Uterus (tissue), 4 donors: ENCODE results near the gene NUP188. TPM values are rescaled to one million over a fixed set of nuclear protein-coding genes. Genes with fewer than 3 reads are reported as not detected.

Experiments
- DNase-seq, 2 donors: peaks; one replicate each; pipeline ENCODE4 v3.0.0-alpha.2; 2019 to 2020
- H3K27ac ChIP-seq, 2 donors: fragments of 200-600 bp; sonication (generic); 1 replicate in 1 of 2; 2 replicates in 1 of 2; pipeline ENCODE4 v1.5.1; 2016 to 2018
- H3K27me3 ChIP-seq, 2 donors: fragments of 200-600 bp; sonication (generic); one replicate each; pipeline ENCODE4 v1.5.1; 2018 to 2019; ENCODE audit warnings: control low read depth in 1 of 2
- H3K36me3 ChIP-seq, 2 donors: fragments of 200-600 bp; sonication (generic); one replicate each; pipeline ENCODE4 v1.5.1; 2019; ENCODE audit warnings: control low read depth in 1 of 2
- H3K4me1 ChIP-seq, 2 donors: fragments of 200-600 bp; sonication (generic); one replicate each; pipeline ENCODE4 v1.5.1; 2018 to 2019; ENCODE audit warnings: control low read depth in 1 of 2
- H3K4me3 ChIP-seq, 2 donors: fragments of 200-600 bp; sonication (generic); 1 replicate in 1 of 2; 2 replicates in 1 of 2; pipeline ENCODE4 v1.5.1; 2018 to 2019; ENCODE audit warnings: mild to moderate bottlenecking in 1 of 2
- H3K9me3 ChIP-seq, 2 donors: fragments of 200-600 bp; sonication (generic); one replicate each; pipeline ENCODE4 v1.5.1; 2019; ENCODE audit warnings: control low read depth in 1 of 2
- POLR2A ChIP-seq, 2 donors: fragments of 450-650 bp; IDR thresholded peaks; one replicate each; pipeline ENCODE4 v1.6.1; 2016; ENCODE audit warnings: antibody characterized with exemption in 2 of 2, mild to moderate bottlenecking in 1 of 2, moderate library complexity in 1 of 2
- intact Hi-C: fragments of 100-400 bp; cut with DNase I; formaldehyde crosslinking; loops from one replicate; pipeline ENCODE4 v1.15.1; 2023; ENCODE audit warnings: low total_unique reads
- total RNA-seq, 4 donors: library from RNA; depleted of rRNA in 3 of 4; stranded (reverse); fragments of >200 nt in 3 of 4; gene quantifications; one replicate each; pipeline versions ENCODE4 v1.1.0 to v1.2.4, GENCODE V29; 2014 to 2023
- TF ChIP-seq, protein P1 (sequence below), 4 experiments: fragments of 200-600 bp in 2 of 4; fragments of 450-650 bp in 2 of 4; sonication (generic) in 2 of 4; IDR thresholded peaks; one replicate each; pipeline ENCODE4 v1.5.1; 2016 to 2019; ENCODE audit warnings: antibody characterized with exemption in 4 of 4, mild to moderate bottlenecking in 2 of 4, moderate library complexity in 1 of 4
- donor health status: DM: yes; HTN: yes; CAD: no.

Gene NUP188
- total RNA-seq, 4 donors from 2014 or later, result 21.5 to 75.4 (median 36.9) TPM

DNA sequence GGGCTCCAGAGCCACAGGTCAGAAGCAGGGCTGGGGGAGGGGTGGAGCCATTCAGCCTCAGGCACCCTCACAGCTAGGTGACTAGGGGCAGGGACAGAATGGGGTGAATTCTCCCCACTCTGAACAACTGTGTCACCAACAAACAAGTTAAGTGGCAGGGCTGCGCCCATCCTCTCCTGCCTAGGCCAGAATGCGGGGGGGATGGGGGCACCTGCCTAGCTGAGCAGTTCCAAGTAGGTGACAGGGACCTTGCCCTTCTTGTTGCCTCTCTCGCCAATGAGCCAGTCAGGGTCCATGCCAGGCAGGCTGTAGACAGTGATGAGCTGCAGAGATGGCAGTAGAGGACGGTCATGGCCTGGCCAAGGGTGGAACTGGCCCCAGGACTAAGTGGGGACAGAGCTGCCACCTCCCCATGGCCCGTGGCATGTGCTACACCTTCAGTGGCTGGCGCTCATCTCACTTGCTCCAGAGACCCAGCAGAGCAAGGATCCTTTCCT lies 61.0 kb downstream of the NUP188 start:
- H3K4me1 ChIP-seq, result no peaks in the 10 kb centered on the region
- no peaks in the 10 kb centered on the region for H3K9me3 ChIP-seq
- no peaks in the 10 kb centered on the region for H3K36me3 ChIP-seq
- no peak overlapping the region for H3K4me3 ChIP-seq
- no peak overlapping the region for H3K27ac ChIP-seq
- TF ChIP-seq POLR2A (IDR thresholded peaks at IDR 0.05), result no peak
- TF ChIP-seq, protein P1, sequence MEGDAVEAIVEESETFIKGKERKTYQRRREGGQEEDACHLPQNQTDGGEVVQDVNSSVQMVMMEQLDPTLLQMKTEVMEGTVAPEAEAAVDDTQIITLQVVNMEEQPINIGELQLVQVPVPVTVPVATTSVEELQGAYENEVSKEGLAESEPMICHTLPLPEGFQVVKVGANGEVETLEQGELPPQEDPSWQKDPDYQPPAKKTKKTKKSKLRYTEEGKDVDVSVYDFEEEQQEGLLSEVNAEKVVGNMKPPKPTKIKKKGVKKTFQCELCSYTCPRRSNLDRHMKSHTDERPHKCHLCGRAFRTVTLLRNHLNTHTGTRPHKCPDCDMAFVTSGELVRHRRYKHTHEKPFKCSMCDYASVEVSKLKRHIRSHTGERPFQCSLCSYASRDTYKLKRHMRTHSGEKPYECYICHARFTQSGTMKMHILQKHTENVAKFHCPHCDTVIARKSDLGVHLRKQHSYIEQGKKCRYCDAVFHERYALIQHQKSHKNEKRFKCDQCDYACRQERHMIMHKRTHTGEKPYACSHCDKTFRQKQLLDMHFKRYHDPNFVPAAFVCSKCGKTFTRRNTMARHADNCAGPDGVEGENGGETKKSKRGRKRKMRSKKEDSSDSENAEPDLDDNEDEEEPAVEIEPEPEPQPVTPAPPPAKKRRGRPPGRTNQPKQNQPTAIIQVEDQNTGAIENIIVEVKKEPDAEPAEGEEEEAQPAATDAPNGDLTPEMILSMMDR (IDR thresholded peaks at IDR 0.05), result no peak
- no peaks in the 10 kb centered on the region for H3K27me3 ChIP-seq
- intact Hi-C loops, result no loop called here
- DNase-seq, result no peak

DNA sequence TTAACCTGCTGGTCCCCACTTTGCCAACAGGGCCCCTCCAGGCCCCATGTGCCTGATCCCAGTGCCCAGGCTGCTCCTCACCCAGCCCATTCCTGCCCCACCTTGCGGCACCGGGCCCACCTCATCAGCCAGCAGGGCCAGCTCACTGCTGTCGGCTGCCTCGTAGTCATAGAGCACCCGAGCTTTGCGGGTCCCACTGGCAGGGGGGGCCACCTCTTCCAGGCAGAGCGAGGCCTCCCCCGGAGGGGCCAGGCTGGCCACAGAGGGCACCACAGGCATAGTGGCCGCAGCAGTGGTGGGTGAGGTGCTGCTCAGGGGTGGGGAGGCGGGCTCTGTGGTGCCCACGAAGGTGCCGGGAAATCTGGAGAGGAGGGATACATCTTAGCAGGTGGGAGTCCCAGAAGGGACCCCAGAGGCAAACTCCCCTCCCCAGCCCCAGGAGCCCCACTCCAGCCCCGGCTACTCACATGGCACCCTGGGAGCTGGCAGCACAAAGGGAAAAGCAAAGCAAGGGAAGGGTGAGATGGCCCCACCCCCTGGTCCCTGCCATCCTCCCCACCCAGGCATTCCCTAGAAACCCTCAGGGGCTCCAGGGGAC lies 61.6 kb downstream of the NUP188 start:
- H3K4me3 ChIP-seq, result no peak overlapping the region
- TF ChIP-seq POLR2A (IDR thresholded peaks at IDR 0.05), result no peak
- TF ChIP-seq, protein P1 (IDR thresholded peaks at IDR 0.05), result no peak
- H3K4me1 ChIP-seq, result no peaks in the 10 kb centered on the region
- intact Hi-C loops, result no loop called here
- no peaks in the 10 kb centered on the region for H3K9me3 ChIP-seq
- no peaks in the 10 kb centered on the region for H3K36me3 ChIP-seq
- no peak overlapping the region for H3K27ac ChIP-seq
- DNase-seq, result no peak
- no peaks in the 10 kb centered on the region for H3K27me3 ChIP-seq

DNA sequence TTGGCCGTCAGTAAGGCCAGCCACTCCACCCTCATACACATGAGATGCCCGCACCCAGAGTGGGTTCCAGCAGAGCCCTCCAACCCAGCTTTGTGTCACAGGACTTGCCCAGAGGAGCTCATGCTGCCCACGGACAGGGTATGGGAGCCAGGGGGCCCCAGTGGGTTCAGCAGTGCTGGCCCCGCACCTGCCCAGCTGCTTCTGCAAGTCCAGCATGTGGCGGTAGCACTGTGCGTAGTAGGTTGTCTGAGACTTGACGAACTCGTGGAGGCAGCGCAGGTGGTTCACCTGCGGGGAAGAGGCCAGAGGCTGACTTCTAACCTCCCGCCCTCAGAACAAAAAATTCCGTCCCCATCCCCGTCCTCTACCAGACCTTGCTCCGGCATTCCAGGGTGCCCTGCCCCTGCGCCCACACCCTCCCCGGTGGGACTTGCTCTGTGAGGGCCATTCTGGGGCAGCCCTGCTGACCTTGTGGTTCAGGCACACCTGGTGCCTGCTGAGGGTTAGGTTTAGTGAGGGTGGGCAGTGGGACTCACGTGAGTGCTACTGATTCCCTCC lies 62.2 kb downstream of the NUP188 start:
- TF ChIP-seq, protein P1 (IDR thresholded peaks at IDR 0.05), result no peak
- TF ChIP-seq POLR2A (IDR thresholded peaks at IDR 0.05), result no peak
- intact Hi-C loops, result no loop called here
- Histone ChIP-seq H3K4me1 (no peaks in the 10 kb centered on the region), H3K36me3 (no peaks in the 10 kb centered on the region), H3K27me3 (no peaks in the 10 kb centered on the region), H3K9me3 (no peaks in the 10 kb centered on the region), H3K27ac (no peak overlapping the region), H3K4me3 (no peak overlapping the region)
- DNase-seq, result no peak

DNA sequence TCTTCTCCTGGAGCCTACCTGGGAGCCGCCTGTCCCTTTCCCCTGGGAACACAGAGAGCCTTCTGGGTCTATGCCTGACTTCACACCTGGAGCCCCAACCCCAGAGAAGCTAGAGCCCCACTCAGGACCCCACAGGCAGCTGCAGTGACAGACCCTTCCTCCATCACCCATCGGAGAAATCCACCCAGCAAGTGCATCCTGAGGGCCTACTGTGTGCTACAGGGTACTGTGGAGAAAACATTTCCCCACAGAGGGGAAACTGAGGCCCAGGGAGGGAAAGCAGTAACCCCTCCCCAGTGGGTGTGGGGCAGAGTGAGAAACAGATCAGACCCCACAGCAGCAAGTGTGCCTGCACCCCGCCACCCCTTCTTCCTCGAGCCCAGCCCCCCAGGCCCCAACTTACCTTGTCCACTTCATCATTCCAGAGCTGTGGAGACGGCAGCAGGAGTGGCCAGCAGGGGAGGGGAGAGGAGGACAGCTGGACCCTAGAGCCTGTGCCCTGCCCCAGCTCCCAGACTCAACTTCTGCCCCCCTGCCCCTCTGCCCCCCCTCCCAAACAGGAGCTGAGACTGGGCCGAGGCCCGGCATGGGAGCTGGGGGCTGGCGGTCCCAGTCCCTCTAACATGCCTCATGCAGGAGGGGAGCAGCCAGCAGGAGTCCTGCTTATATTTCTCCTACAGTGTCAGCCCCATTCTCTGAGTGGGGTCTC lies 62.9 kb downstream of the NUP188 start:
- Histone ChIP-seq H3K4me3 (no peak overlapping the region), H3K36me3 (no peaks in the 10 kb centered on the region), H3K27ac (no peak overlapping the region), H3K27me3 (no peaks in the 10 kb centered on the region), H3K4me1 (no peaks in the 10 kb centered on the region), H3K9me3 (no peaks in the 10 kb centered on the region)
- TF ChIP-seq, protein P1 (IDR thresholded peaks at IDR 0.05), result no peak
- no peak for TF ChIP-seq POLR2A (IDR thresholded peaks at IDR 0.05)
- DNase-seq, result no peak
- intact Hi-C loops, result no loop called here

DNA sequence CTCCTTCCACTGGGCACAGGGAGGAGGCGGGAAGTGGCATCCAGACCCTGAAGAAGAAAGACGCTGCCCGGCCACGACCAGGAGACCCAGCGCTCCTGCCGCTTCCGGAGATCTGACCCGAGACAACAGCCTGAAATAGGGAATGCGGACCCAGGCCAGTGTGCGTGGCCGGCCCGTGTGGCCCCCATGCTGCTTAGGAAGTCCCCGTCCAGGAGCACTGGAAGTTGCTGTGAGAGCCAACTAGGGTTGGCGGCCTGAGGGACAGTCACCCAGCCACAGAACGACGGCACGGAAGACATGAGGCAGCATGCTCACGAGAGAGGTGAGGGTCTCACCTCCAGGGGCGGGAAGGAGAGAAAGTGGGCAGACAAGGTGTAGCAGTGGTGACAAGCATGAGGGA lies 63.7 kb downstream of the NUP188 start:
- DNase-seq, result no peak

More for the DNA sequence above, 63.7 kb downstream of the NUP188 start:
- no peaks in the 10 kb centered on the region for H3K4me1 ChIP-seq
- no peak overlapping the region for H3K27ac ChIP-seq
- no peaks in the 10 kb centered on the region for H3K36me3 ChIP-seq
- intact Hi-C loops, result no loop called here
- H3K4me3 ChIP-seq, result no peak overlapping the region
- no peaks in the 10 kb centered on the region for H3K27me3 ChIP-seq
- TF ChIP-seq POLR2A (IDR thresholded peaks at IDR 0.05), result no peak
- TF ChIP-seq, protein P1 (IDR thresholded peaks at IDR 0.05), result no peak
- H3K9me3 ChIP-seq, result no peaks in the 10 kb centered on the region
